HepG2 (cell line): ENCODE measurements around the gene STX4. TPM values are rescaled to one million over a fixed set of nuclear protein-coding genes. Genes with fewer than 3 reads are reported as not detected.
A peak's percentile ranks its signal among the peaks of the same experiment; 100 is the strongest.

Experiments used
- CREB3 ChIP-seq: sonication (generic); formaldehyde crosslinking; IDR thresholded peaks from 2 replicates; pipeline ENCODE4 v1.5.0; 2020; ENCODE audit warnings: missing genetic modification reagents
- ETS1 ChIP-seq: sonication (generic); formaldehyde crosslinking; IDR thresholded peaks from 2 replicates; pipeline ENCODE4 v1.4.0; 2020; ENCODE audit warnings: missing genetic modification reagents
- HNF4A ChIP-seq: sonication (generic); formaldehyde crosslinking; IDR thresholded peaks from 2 replicates; pipeline ENCODE4 v1.4.0; 2020; ENCODE audit warnings: missing genetic modification reagents
- MAFF ChIP-seq: IDR thresholded peaks from 2 replicates; pipeline ENCODE4 v1.6.1; 2011; ENCODE audit warnings: low read depth, low read length, improper control_type of control experiment
- MED13 ChIP-seq: sonication (generic); formaldehyde crosslinking; IDR thresholded peaks from 2 replicates; pipeline ENCODE4 v1.5.0; 2020; ENCODE audit warnings: missing genetic modification reagents
- MEIS2 ChIP-seq: sonication (generic); formaldehyde crosslinking; IDR thresholded peaks from 2 replicates; pipeline ENCODE4 v1.9.0; 2021; ENCODE audit warnings: mild to moderate bottlenecking, missing genetic modification reagents
- MXD3 ChIP-seq: IDR thresholded peaks from 2 replicates; pipeline ENCODE4 v1.6.1; 2016; ENCODE audit warnings: mild to moderate bottlenecking, missing biosample characterization, missing genetic modification reagents
- NFKBIZ ChIP-seq: IDR thresholded peaks from 2 replicates; pipeline ENCODE4 v1.6.1; 2018; ENCODE audit warnings: missing genetic modification reagents, missing compliant biosample characterization
- POLR2AphosphoS2 ChIP-seq: IDR thresholded peaks from 2 replicates; pipeline ENCODE4 v1.6.1; 2011; ENCODE audit warnings: low read depth, low read length, improper control_type of control experiment
- SALL2 ChIP-seq: sonication (generic); formaldehyde crosslinking; IDR thresholded peaks from 2 replicates; pipeline ENCODE4 v1.8.1; 2023; ENCODE audit warnings: mild to moderate bottlenecking, missing genetic modification reagents, inconsistent platforms
- TBX3 ChIP-seq: fragments of 450-650 bp; IDR thresholded peaks from 2 replicates; pipeline ENCODE4 v1.6.1; 2017; ENCODE audit warnings: antibody characterized with exemption, mild to moderate bottlenecking, inconsistent platforms, borderline replicate concordance
- UBTF ChIP-seq: sonication (generic); formaldehyde crosslinking; IDR thresholded peaks from 2 replicates; pipeline ENCODE4 v1.4.0; 2020; ENCODE audit warnings: mild to moderate bottlenecking, missing genetic modification reagents
- ZNF225 ChIP-seq: sonication (generic); formaldehyde crosslinking; IDR thresholded peaks from 2 replicates; pipeline ENCODE4 v1.4.0; 2020; ENCODE audit warnings: mild to moderate bottlenecking, missing genetic modification reagents
- ZNF251 ChIP-seq: sonication (generic); formaldehyde crosslinking; IDR thresholded peaks from 2 replicates; pipeline ENCODE4 v1.9.0; 2021; ENCODE audit warnings: mild to moderate bottlenecking, missing genetic modification reagents
- ZNF276 ChIP-seq: sonication (generic); formaldehyde crosslinking; IDR thresholded peaks from 2 replicates; pipeline ENCODE4 v1.4.0; 2020; ENCODE audit warnings: mild to moderate bottlenecking, low read depth, missing genetic modification reagents
- ZNF580 ChIP-seq: IDR thresholded peaks from 2 replicates; pipeline ENCODE4 v1.6.1; 2016; ENCODE audit warnings: low read depth, borderline replicate concordance
- ZNF597 ChIP-seq: sonication (generic); formaldehyde crosslinking; IDR thresholded peaks from 2 replicates; pipeline ENCODE4 v1.5.0; 2020; ENCODE audit warnings: missing genetic modification reagents
- ZNF660 ChIP-seq: sonication (generic); formaldehyde crosslinking; IDR thresholded peaks from 2 replicates; pipeline ENCODE4 v1.5.1; 2020; ENCODE audit warnings: mild to moderate bottlenecking, low read depth, missing genetic modification reagents, borderline replicate concordance
- ZNF746 ChIP-seq: sonication (generic); formaldehyde crosslinking; IDR thresholded peaks from 2 replicates; pipeline ENCODE4 v1.8.0; 2022; ENCODE audit warnings: mild to moderate bottlenecking, missing genetic modification reagents
- ZNF850 ChIP-seq: sonication (generic); formaldehyde crosslinking; conservative IDR thresholded peaks from 2 replicates; pipeline ENCODE4 v1.9.0; 2021; ENCODE audit warnings: mild to moderate bottlenecking, missing genetic modification reagents
- polyA plus RNA-seq, 8 experiments: library from polyadenylated mRNA; depleted of rRNA in 3 of 8; stranded (reverse) in 7 of 8; unstranded in 1 of 8; fragments of >200 nt; fragmentation: Illumina TruSeq in 4 of 8; extraction: Trizol in 4 of 8; gene quantifications; 2 replicates each; pipeline versions ENCODE4 v1.2.1 to v1.2.3, GENCODE V29; 2011 to 2016; ENCODE audit warnings: low read depth in 4 of 8, missing spikeins in 1 of 8, mixed read lengths in 1 of 8; ENCODE audit not compliant: insufficient read depth in 1 of 8
- total RNA-seq, 5 experiments: library from RNA; depleted of rRNA; stranded (reverse); fragments of >200 nt; fragmentation: Illumina TruSeq; extraction: Trizol; gene quantifications; 2 replicates each; pipeline ENCODE4 v1.2.3, GENCODE V29; 2016; ENCODE audit warnings: low read depth in 1 of 5

The STX4 gene
- total and polyA plus RNA-seq, 2 of the 13 experiments (the other 11 are each of a cell fraction or from before 2014, with no cell fraction given), result 29.2 to 34.6 TPM

- TF ChIP-seq CREB3 (peak; percentile 83; the same call in 1 of the 2 replicates), MEIS2 (peak; percentile 68; the same call in 1 of the 2 replicates), TBX3 (peak; percentile 32; the same call in 1 of the 2 replicates), ZNF746 (CRISPR knock-in tag) (no peak), ZNF597 (no peak), POLR2AphosphoS2 (no peak), ETS1 (0 out of 2 replicates have a peak, but pooled peaks have one; percentile 24), ZNF660 (CRISPR knock-in tag) (no peak), ZNF276 (CRISPR knock-in tag) (peak; percentile 58; the same call in 1 of the 2 replicates), MXD3 (CRISPR knock-in tag) (peak; percentile 52), ZNF850 (CRISPR knock-in tag) (no peak), ZNF580 (CRISPR knock-in tag) (peak; percentile 61; the same call in 1 of the 2 replicates), UBTF (CRISPR knock-in tag) (peak; percentile 63), HNF4A (CRISPR knock-in tag) (no peak), NFKBIZ (CRISPR knock-in tag) (peak; percentile 82; the same call in 1 of the 2 replicates), MED13 (CRISPR knock-in tag) (0 out of 2 replicates have a peak, but pooled peaks have one; percentile 40), MAFF (no peak), ZNF225 (peak; percentile 90), SALL2 (peak; percentile 84), ZNF251 (CRISPR knock-in tag) (no peak)
Observed at GRCh38 chr16:31032736-31033708, at the start of gene STX4 (continued).
